WERI-Rb-1 (cell line): ENCODE results near the gene CD177.

Experiments used
- DNase-seq: peaks from one replicate; pipeline ENCODE4 v3.0.0-alpha.2; 2020
- H3K27ac ChIP-seq: fragments of 250-450 bp; sonication (Bioruptor Pico); 2 replicates; pipeline ENCODE4 v1.5.1; 2020; ENCODE audit warnings: mild to moderate bottlenecking, moderate library complexity
- H3K27me3 ChIP-seq: fragments of 250-450 bp; sonication (Bioruptor Pico); 2 replicates; pipeline ENCODE4 v1.5.1; 2021; ENCODE audit warnings: mild to moderate bottlenecking, low read depth, moderate library complexity; ENCODE audit not compliant: insufficient read depth, severe bottlenecking
- H3K36me3 ChIP-seq: fragments of 250-450 bp; sonication (Bioruptor Pico); 2 replicates; pipeline ENCODE4 v1.5.1; 2020; ENCODE audit warnings: mild to moderate bottlenecking, moderate library complexity
- H3K4me3 ChIP-seq: 2 replicates; pipeline ENCODE4 v1.5.1; 2011; ENCODE audit warnings: low read depth, mild to moderate bottlenecking, control low read depth, low read length
- H3K9me3 ChIP-seq: fragments of 250-450 bp; sonication (Bioruptor Pico); 2 replicates; pipeline ENCODE4 v1.5.1; 2021; ENCODE audit warnings: mild to moderate bottlenecking, moderate library complexity; ENCODE audit not compliant: severe bottlenecking
- CTCF ChIP-seq: IDR thresholded peaks from 2 replicates; pipeline ENCODE4 v1.5.1; 2011; ENCODE audit warnings: low read depth, mild to moderate bottlenecking, control low read depth, inconsistent platforms, low read length

CD177 gene

GRCh38 chr19:43406297-43406696 lies 52.8 kb downstream of the CD177 start:
- H3K36me3 ChIP-seq: no peaks in the 10 kb centered on the region
- H3K4me3 ChIP-seq: no peak overlapping the region
- H3K27me3 ChIP-seq: no peaks in the 10 kb centered on the region
- TF ChIP-seq CTCF: no peak
- no peak for DNase-seq
- H3K27ac ChIP-seq: no peak overlapping the region
- H3K9me3 ChIP-seq: no peaks in the 10 kb centered on the region

- no peaks in the 10 kb centered on the region for H3K27me3 ChIP-seq
- no peak for TF ChIP-seq CTCF
- no peak overlapping the region for H3K27ac ChIP-seq
- H3K9me3 ChIP-seq: no peaks in the 10 kb centered on the region
- DNase-seq: no peak
- H3K36me3 ChIP-seq: no peaks in the 10 kb centered on the region
- H3K4me3 ChIP-seq: no peak overlapping the region
These were observed 54.0 kb downstream of the CD177 start for GRCh38 chr19:43407416-43408005.

GRCh38 chr19:43408043-43408442 lies 54.6 kb downstream of the CD177 start:
- H3K9me3 ChIP-seq: peaks cover 3% of the 10 kb centered on the region
- TF ChIP-seq CTCF: no peak
- no peak for DNase-seq
- no peaks in the 10 kb centered on the region for H3K27me3 ChIP-seq
- no peak overlapping the region for H3K4me3 ChIP-seq
- no peaks in the 10 kb centered on the region for H3K36me3 ChIP-seq
- no peak overlapping the region for H3K27ac ChIP-seq

GRCh38 chr19:43409415-43409814 lies 55.9 kb downstream of the CD177 start:
- DNase-seq: no peak

GRCh38 chr19:43412441-43412840 lies 59.0 kb downstream of the CD177 start:
- no peaks in the 10 kb centered on the region for H3K36me3 ChIP-seq
- H3K9me3 ChIP-seq: peaks cover 8% of the 10 kb centered on the region
- no peak for DNase-seq
- no peak overlapping the region for H3K27ac ChIP-seq
- no peaks in the 10 kb centered on the region for H3K27me3 ChIP-seq
- TF ChIP-seq CTCF: no peak
- H3K4me3 ChIP-seq: no peak overlapping the region

More at GRCh38 chr19:43409415-43409814, 55.9 kb downstream of the CD177 start:
- Histone ChIP-seq H3K4me3 (no peak overlapping the region), H3K9me3 (peaks cover 6% of the 10 kb centered on the region), H3K27me3 (no peaks in the 10 kb centered on the region), H3K27ac (no peak overlapping the region), H3K36me3 (no peaks in the 10 kb centered on the region)
- no peak for TF ChIP-seq CTCF
